T-helper 9 cell (primary cell): ENCODE data around the gene IL34.
"Not testable (repeated sequence)": the region's sequence is repeated elsewhere in the genome, so short reads cannot be mapped to it uniquely, and the experiment has no call there.

Experiments
- DNase-seq: peaks from one replicate; pipeline ENCODE4 v3.0.0-alpha.2; 2020

Gene IL34

DNA sequence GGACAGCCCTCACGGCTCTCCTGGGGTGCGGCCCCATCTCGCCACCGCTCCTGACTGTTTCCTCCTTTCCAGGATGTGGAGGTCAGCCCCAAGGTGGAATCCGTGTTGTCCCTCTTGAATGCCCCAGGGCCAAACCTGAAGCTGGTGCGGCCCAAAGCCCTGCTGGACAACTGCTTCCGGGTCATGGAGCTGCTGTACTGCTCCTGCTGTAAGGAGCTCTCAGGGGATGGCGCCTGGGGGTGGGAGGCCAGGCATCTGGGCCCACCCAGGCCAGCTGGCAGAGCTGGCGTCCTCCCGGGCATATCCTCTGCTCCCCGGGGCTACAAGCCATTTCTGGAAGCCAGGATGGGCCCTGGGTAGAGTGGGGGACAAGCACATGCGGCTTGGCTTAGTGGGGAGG, 13.2 kb downstream of the IL34 start:
- no peak for DNase-seq

DNA sequence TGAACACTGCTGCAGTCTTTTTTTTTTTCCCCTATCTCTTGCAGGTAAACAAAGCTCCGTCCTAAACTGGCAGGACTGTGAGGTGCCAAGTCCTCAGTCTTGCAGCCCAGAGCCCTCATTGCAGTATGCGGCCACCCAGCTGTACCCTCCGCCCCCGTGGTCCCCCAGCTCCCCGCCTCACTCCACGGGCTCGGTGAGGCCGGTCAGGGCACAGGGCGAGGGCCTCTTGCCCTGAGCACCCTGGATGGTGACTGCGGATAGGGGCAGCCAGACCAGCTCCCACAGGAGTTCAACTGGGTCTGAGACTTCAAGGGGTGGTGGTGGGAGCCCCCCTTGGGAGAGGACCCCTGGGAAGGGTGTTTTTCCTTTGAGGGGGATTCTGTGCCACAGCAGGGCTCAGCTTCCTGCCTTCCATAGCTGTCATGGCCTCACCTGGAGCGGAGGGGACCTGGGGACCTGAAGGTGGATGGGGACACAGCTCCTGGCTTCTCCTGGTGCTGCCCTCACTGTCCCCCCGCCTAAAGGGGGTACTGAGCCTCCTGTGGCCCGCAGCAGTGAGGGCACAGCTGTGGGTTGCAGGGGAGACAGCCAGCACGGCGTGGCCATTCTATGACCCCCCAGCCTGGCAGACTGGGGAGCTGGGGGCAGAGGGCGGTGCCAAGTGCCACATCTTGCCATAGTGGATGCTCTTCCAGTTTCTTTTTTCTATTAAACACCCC, 13.8 kb downstream of the IL34 start:
- no peak for DNase-seq

DNA sequence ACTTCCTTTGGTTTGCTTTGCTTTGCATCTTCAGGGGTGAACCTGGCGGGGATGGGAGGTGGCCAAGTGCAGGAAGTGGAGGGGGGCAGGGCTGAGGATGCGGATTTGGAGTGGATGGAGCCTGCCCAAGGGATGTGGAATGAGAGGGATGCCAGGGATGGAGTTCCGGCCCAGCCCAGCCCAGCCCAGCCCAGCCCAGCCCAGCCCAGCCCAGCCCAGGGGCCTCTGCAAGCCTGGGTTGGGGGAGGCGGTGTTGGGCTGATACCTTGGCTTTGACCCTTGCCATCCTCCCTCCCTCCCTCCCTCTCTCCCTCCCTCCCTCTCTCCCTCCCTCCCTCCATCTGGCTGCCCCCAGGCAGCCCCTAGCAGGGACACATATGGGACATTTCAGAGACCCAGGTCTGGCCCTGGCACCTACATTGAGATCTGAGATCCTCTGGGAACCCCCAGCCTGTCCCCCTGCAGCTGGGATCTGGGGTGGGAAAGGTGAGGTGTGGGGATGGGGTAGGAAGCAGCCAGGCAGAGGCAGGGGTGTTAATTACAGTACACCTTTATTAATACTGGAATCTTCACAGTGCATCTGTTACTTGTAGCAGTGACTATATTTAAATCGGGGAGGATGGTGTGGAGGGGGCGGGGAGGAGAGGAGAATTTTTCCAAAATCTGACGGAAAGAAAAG, 14.5 kb downstream of the IL34 start:
- DNase-seq, result no peak

DNA sequence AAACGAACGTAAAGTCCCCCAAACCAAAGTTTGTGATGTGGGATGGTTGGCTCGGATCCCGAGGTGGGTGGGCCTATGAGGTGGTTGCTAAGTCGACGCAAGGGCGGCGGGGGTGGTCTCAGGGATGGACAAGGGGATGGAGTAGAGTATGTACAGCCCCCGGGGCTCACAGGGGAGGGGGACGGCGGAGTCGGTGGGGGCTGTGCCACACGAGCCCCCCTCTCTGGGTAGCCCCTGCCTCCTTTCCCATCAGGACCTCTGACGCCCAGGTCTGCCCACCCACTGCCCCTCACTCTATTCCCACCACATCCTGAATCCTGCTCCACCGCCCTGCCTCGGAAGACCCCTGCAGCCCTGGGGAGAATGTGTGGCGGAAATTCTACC, 15.2 kb downstream of the IL34 start:
- DNase-seq, result no peak

DNA sequence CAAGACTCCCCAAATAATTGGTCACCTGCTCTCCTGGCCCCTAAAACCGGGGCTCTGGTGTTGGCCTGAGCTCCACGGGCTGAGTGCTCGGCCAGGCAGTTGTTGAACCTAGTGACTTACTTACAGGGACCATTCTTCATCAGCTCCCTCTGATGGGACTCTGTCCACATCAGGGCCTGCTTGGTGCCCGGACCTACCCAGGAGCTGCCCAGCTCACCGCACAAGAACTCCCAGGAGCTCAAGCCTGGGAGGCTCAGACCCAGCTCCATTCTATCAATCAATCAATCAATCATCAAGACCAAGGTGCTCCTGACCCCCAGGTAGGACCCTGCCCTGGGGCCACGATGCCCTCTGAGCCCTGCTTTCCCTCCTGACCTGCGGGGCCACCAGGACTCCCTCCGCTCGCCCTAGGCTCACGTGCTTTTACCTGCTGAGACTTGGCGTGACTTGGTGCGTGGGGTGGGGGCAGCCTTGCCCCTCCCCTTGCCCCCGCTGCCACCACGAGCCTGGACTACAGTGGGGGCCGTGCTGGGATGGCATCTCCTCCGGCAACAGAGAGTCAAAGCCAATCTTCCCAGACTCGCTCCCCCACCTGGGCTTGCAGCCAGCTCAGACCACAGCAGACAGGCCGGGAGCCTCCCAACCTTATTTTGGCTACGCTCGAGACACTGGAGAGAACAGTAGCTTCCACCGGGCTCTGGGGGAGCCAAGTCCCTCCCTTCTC, 15.7 kb downstream of the IL34 start:
- no peak for DNase-seq

DNA sequence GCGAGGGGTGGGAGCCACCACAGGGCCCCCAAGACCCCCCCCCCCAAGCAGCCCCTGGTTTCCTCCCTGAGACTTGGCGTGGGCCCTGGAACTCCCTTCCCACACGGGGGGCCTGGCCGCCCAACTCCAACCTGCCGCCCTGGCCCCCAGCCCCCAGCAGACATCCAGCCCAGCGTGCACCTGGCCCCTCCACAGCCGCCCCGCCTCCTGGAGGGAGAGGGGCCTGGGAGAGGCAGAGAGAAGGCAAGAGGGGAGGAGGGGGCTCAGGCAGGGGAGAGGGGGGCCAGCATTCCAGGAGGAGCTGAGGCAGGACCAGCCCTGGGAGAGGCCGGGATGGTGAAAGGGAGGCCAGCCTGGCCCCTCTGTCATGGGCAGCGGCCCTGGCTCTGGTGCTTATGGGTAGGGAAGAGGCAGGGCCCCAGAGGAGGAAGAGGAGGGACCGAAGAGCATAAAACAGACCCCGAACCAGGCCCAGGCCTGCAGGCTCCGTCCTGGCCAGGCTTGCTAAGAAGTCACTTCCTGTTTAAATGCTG, 16.7 kb downstream of the IL34 start:
- DNase-seq, result no peak

DNA sequence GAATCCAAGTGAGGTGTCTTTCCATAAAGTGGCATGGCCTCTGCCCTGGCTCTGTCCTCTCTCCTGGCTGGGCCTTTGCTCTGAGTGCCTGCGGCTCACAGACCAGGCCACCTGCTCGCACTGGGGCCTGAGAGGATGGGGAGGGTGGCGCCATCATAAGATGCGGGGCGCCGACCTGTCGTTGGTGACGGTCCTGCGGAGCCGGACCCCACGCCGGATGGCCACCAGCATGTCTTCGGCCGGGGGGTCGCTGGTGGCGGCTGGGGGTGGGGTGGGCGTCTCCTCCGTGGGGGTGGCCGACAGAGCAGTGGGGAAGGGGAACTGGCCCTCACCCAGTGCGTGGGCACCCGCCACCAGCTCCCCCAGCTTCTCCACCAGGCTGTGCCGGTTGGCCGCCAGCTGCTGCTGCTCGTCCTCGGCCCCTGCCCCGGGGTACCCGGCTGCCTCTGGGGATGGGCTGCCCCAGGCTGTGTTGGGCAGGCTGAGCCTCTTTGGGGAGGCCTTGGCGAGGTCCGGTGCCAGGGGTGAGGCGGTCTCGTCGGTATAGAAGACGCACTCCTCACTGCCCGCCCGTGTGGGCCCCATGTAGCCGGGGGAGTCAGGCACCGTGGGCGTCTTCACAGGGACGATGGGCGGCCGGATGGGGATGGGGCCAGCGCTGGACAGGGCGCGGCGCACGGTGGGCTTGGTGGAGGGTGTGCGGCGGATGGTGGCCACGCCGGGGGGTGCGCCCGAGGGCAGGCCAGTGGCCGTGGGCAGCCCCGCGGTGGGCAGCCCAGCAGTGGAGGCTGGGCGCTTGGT, 17.4 kb downstream of the IL34 start:
- no peak for DNase-seq

DNA sequence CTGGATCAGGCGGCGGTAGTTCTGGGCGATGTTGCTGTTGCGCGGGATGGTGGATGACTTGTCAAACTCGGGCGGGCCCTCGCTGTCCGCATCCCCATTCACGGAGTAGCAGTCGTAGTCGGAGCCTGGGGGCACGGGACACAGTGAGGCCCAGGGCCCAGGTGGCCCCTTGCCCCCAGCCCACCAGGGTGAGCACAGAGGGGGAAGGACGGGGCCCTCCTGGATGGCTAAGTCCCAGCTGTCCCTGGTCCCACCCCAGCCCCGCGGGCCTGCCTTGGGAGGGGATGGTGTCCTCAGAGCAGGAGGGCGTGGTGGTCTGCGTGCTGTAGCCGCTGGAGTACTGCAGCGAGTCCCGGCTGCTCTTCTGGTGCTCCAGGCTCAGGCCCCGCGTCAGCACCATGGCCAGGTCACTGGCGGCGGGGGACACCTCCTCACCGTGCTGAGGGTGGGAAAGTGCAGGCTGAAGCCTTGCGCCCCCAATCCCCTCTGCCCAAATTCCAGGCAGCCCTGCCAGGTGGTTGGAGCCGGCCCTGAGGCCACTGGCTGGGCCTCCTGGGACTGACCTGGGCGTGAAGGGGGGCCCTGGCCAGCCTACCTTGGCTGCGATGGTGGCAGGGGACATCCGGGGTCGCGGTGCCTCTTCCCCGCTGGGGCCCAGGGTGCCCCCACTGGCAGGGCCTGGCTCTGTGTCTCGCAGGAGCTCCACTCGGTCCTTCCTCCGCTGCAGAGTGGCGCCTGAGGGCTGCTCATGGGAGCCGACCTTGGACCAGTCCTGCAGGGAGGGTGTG, 18.2 kb downstream of the IL34 start:
- DNase-seq, result no peak

DNA sequence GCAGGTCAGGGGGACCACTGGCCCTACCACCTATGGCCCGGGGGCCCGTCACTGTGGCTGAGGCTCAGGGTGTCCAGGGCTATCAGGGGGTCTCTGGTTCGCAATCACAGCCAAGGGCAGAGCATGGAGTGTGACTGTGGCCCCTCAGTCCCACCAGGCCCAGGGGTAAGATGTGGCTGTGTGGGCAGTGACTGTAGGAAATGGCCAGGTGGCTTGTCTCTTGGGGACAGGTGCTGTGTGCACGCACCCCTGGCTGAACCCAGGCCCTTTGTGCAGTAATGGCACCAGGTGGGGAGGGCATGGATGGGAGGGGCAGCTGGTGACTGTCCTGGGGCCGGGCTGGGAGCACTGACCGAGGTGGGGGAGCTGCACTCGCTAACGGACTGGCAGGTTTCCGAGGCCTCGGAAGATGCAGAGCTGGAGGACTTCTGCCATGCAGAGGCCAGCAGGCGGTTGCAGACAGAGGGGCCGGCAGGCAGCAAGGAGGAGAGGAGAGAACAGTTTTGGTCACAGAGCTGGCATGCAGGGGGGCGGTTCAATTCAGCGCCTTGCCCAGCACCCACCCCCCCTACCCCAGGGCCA, 18.8 kb downstream of the IL34 start:
- DNase-seq, result no peak

DNA sequence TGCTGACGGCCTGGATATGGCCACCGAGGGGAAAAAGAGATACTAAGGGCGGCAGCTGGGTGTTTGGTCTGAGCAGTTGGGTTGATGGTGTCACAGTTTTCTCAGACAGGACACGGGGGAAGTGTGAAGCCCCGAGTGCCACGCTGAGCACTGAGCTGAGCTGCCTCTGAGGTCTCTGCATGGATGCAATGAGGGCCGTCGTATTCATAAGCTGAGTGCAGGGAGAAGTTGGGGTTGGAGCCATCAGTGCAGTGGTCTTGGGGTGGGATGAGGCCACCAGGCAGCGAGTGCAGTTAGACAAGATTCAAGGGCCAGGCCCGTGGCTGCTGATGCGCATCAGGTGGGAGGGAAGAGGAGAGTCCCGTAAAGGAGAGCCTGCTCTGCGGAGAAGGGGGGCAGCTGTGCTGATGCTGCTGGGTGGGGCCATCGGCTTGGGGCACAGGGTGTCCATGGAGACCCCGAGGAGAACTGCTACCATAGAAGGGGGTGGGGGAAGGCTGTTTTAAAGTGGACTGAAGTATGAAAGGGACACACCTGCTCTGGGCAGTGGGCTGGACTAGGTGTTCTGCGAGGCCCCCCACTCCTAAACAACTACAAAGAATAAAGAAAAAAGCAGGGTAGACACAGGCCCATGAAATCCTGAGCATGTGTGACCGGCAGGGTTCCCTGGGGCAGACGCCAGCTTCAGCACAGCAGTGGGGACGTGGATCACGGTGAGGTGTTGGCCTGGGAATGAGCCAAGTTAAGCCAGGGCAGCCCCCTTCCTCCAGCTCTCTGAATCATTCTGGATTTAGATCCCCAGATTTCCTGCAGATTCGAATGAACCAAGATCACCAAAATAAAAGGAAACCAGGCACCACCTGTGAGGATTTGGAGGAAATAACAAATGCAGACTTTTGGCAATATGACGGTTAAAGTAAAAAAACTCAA, 19.7 kb downstream of the IL34 start:
- DNase-seq, result no peak

DNA sequence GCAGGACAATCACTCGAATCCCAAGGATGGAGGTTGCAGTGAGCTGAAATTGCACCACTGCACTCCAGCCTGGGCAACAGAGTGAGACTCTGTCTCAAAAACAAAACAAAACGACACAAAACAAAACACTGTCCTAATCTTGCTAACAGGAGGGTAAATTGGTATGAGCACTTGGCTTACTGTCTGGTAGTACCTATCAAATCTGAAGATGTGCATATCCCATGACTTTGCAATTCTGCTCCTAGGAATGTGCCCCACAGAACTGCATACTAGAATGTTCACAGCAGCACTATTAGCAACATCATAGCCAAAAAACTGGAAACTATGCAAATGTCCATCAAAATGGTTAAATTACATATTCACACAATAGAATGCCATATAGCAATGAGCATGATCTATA, 23.8 kb downstream of the IL34 start:
- DNase-seq, result no peak

DNA sequence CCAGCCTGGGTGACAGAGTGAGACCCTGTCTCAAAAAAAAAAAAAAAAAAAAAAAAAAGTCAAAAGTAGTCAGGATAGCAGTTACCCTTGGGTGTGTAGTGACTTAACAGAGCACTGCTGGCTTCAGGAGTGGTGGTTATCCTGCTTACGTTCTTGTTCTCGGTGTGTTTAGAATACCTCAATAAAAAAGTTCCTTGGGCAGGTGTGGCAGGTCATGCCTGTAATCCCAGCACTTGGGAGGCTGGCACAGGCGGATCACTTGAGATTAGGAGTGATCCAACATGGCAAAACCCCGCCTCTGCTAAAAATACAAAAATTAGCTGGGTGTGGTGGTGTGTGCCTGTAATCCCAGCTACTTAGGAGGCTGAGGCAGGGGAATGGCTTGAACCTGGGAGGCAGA, 24.6 kb downstream of the IL34 start:
- DNase-seq, result not testable (repeated sequence)

DNA sequence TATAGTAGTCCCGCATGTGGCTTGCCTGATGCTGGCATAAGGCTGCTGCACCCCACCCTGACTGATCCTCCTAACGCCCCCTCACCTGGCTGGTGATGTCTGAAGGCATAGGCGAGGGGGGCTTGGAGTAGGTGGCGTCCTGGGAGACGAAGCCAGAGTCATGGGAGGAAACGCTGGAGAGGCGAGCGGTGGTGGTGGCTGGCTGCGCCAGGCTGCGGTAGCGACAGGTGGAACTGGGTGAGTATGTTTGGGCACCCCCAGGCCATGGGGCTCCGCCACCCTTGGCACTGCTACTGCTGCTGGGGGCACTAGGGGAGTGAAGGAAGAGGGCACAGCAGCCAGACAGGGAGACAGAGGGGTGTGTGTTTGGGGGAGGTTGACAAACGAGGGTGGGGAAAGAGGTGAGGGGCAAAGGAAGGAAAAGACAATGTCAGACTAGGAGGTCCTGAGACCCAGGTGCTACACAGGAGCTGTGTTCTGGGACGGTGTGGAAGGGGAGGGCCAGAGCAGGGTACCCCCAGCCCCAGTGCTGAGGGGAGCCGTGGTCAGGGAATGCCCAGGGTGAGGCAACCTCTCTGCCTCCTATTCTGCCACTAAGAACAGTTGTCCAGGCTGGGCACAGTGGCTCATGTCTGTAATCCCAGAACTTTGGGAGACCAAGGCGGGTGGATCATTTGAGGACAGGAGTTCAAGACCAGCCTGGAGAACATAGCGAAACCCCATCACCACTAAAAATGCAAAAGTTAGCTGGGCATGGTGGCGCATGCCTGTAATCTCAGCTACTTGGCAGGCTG, 28.1 kb downstream of the IL34 start:
- DNase-seq, result no peak

DNA sequence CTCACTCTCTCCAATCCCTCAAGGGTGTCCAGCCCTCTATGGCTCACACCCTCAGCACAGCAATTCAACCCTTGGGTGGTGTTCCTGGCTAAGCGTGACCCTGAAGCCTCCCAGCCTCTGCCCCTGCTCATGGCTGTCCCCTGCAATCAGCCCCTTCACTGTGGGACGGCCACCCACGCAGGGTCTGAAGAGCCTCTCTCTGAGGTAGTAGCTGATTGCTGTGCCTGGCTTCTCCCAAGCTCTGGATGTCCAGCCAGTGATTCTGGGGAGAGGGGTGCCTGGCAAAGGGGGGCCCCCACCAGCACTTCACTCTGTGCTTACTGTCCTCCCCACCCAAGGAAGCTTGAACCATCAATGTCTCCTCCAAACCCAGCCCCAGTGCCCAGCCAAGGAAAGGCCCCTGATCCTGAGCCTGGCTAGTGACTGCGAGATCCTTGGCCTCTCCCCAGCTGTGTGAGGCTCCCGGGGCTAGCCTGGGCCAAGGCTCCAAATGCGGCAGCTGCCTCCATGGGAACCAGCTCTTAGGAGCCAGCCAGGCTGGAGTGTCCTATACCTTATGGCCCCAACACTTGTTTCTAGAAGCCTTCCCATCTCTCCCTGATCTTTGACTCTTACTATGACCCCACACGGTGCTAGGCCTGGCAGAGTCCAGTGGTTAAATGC, 29.6 kb downstream of the IL34 start:
- DNase-seq, result no peak

DNA sequence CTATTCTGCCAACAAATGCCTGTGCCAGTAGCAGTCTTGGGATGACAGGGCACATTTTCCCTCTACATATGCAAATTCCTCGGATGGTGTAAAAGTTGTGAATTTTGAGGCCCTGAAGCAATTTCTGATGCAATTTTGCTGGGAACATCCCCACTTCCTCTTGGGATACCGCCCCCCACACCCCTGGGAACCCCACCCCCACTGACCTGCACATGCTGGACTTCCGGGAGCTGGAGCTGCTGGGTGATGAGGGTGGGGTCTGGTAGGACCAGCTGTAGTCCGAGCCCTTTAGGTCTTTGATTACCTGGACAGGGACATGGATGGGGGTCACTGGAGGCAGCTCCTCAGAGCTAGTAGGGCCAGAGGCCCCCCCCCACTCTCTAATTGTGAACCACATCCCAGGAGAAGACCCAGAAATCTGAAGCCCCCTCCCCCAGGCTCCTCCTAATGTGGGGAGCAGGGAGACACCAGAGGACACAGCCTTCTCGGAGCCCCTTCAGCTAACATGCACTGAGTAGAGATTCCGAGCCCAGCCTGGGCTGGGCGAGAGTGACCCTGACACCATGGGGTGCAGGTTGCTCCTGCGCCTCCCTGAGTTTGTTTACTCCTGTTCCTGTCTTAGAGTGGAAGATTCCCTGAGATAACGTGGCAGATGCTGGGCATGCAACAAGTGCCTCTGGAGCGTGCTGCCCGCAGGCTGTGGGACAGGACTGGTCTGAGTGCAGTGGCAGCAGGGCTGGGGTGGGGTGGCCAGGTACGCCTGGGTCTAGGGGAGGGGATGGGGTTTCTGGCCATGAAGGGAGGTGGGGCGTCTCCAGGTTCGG, 30.5 kb downstream of the IL34 start:
- DNase-seq, result no peak

DNA sequence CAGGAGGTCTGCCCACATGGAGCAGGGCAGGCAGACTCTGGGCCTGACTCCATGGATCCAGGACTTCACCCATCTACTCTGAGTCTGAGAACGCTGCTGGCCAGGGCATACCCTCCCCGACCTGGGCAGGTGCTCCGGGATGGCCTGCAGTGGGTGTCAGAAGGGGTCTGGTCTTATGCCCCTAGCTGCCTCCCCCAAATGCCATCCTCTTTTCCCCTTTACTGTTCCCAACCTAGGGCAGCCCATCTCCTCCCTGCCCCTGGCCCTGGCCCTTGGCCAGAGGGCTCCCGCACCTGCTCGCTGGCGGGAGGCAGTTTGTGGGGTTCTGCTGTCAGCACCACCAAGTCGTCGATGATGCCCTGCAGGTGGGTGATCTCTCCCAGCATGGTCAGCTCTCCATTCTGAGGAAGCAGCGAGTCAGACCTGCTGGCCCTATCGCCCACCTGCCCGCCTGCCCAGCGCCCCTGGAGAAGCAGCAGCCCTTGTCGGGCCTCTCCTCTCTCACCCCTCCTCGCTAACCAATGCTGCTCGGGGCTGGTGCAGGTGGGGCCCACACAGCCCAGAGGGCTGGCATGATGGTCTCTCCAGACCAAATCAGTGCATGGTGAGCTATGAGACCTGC, 31.3 kb downstream of the IL34 start:
- DNase-seq, result no peak

DNA sequence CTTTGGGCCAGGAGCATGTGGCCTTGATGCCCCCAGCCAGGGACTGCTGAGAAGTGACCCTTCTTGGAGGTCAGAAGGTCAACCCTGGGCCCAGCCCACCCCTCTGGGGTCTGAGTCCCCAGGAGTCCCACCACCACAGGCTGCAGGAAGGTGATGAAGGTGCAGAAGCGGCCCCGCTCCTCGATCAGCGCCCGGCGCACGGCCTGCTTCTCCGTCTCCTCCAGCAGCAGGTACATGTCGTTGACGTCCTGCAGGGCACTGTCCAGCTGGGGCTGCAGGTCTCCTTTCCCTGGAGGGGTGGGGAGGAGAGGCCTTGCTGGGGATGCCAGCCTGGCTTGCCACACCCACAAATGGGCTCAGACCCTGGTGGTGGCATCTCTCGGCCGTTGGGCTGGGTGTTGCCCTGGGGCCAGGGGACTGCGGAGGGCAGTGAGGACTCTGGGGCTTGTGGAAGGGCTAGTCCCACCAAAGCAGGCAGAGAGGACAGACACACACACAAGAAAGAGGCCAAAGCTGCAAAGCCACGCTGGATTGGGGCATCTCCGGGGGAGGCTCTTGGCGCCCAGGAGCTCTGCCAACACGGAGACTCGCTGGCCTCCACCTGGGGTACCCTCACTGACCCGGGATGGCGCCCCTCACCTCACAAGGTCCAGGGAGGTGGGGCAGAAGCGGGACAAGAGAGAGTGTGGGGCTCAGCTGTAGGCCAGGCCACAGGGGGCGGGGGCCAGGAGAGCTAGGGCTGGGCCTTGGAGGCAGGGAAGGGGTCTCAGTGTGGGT, 31.9 kb downstream of the IL34 start:
- DNase-seq, result no peak
